Stimulated activated CD8-positive, alpha-beta memory T cell treated with anti-CD3 and anti-CD28 coated beads, Interleukin-15, amount 100 ng/mL, for 4 hours (primary cell): Measurements from ENCODE around the gene TMC1.
"Not testable (repeated sequence)": the region's sequence is repeated elsewhere in the genome, so short reads cannot be mapped to it uniquely, and the experiment has no call there.

ENCODE experiments used
- DNase-seq, 2 donors: peaks; one replicate each; pipeline ENCODE4 v3.0.0-alpha.2; 2020; ENCODE audit warnings: low read depth in 2 of 2

The TMC1 gene

DNA sequence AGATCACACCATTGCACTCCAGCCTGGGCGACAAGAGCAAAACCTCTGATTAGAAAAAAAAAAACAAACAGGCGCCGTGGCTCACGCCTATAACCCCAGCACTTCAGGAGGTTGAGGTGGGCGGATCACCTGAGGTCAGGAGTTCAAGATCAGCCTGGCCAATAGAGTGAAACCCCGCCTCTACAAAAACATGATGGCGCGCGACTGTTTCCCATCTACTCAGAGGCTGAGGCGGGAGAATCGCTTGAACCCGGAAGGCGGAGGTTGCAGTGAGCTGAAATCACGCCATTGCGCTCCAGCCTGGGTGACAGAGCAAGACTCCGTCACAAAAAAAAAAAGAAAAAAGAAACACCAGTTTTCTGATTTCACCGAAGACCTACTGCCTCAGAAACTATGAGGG is at the start of gene TMC1:
Gene TMC1 (plus strand): TSS at position 193 of the 400 bp plus-strand sequence. CDS start 127,041 bp downstream, outside the sequence.
- not testable (repeated sequence) for DNase-seq

- no peak for DNase-seq
Observed at GRCh38 chr9:72473474-72474261, 47.7 kb upstream of the TMC1 start.

DNA sequence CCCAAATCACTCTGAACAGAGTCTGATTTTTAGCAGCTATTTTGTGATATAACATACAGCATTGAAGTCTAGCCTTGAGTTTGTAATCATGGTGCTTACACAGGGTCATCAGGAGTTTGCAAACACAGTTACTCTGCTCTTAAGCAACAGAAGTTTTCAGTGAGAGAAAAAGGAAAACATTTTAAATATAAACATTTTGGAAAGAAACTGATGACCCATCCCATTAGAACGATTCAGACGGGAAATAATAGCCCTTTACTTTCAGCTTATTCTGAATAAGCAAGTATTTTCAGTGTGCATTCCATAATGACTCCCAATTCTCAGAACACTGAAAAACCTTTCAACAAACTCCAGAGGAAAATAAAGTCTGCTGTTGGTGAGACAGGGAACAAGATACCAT is 46.7 kb upstream of the TMC1 start:
- DNase-seq: no peak

GRCh38 chr9:72476100-72476499 is 45.3 kb upstream of the TMC1 start:
- no peak for DNase-seq

GRCh38 chr9:72476617-72477437 is 44.6 kb upstream of the TMC1 start:
- DNase-seq: peak; percentile 4 to 23

GRCh38 chr9:72477930-72478518 is 43.4 kb upstream of the TMC1 start:
- DNase-seq: no peak

DNA sequence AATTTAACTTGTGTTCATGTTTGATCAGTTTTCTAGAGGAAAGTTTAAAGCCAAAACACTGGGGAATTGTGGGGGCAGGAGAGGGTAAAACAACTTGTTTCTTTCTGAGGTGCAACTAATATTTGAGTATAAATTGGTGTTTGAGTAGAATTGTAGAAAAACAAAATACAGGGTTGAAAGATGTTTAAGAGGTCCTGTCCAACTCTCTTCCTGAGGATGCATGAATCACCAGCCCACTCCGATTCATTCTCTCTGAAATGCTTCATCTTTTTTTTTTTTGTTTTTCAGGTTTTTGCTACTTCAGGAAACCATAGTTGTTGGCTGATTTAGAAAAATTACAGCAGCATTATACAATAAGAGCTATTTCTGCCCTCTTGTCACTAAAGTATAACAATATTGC is 42.4 kb upstream of the TMC1 start:
- DNase-seq: no peak

GRCh38 chr9:72480261-72480660 is 41.1 kb upstream of the TMC1 start:
- not testable (repeated sequence) for DNase-seq

DNA sequence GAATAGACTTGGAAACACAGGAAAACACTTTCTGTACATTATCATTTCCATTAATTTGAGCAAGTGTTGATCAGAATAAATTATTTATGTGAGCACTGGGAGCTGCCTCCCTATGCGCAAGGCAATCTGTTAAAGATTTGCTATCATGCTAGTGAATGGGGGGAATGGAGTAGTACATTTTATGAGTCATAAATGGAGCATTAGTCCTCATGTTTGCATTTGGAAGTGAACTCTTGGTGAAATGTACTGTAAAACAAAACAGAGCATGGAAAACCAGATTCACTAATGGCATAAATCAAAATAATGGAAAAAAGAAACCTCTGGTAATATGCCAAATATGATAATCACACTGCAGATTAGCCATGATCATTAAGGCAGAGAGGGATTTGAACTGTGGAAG is 40.5 kb upstream of the TMC1 start:
- DNase-seq: no peak

GRCh38 chr9:72485821-72486593 is 35.4 kb upstream of the TMC1 start:
- DNase-seq: no peak

DNA sequence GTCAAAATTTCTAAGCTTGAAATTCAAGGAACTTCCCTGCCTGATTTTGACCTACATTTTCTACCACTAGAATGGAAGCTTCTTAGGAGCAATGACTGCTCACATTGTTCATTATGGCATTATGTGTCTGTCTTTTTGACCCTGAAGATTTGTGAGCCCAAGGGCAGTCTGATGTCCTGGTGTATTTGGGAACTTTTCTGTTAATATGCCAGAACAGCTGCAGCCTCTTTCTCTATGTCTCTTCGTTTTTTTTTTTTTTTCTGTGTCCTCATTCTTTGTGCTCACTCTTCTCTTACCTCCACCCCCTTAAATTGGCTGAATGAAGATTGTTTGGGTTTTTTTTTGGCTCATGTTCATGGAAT is 34.8 kb upstream of the TMC1 start:
- DNase-seq: no peak

GRCh38 chr9:72487665-72488064 is 33.7 kb upstream of the TMC1 start:
- not testable (repeated sequence) for DNase-seq

GRCh38 chr9:72489986-72490385 is 31.4 kb upstream of the TMC1 start:
- DNase-seq: no peak

DNA sequence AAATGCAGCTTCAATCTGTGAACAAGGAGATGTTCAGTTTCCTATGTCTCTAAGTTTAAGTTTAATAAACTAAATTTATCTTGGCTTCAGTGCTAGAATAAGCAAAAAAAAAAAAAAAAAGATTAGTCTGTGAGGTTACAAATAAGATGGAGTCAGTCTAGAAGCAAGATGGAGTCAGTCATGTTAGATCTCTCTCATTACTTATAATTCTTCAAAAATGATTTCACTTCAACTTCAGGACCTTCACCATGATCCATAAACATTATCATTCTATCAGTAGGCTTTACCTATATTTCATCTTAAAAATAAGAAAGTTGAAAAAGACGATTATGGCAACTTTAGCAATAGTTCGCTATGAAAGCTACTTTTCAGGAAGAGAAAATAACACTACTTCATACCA is 30.2 kb upstream of the TMC1 start:
- no peak for DNase-seq

DNA sequence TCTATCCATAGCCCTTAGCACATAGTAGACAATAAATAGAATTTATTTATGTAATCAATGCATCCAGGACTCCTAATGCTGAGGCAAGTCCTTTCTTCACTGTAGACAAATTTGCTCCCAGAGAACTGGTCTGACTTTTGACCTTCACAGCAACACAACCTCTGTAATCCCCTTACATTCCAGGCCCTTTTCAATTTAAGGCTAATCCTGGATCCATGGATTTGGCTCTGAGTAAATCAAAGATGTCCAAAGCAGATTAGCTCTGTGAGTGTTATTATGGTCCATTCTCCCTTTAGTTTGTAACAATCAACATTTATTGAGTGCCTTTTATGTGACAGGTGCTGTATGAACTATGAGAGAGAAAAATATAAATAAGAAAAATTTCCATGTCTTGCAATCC is 27.4 kb upstream of the TMC1 start:
- DNase-seq: no peak

GRCh38 chr9:72497447-72498046 is 23.9 kb upstream of the TMC1 start:
- DNase-seq: no peak

GRCh38 chr9:72506615-72507014 is 14.8 kb upstream of the TMC1 start:
- DNase-seq: no peak

- DNase-seq: no peak
Observed at GRCh38 chr9:72509053-72509452, 12.4 kb upstream of the TMC1 start.

DNA sequence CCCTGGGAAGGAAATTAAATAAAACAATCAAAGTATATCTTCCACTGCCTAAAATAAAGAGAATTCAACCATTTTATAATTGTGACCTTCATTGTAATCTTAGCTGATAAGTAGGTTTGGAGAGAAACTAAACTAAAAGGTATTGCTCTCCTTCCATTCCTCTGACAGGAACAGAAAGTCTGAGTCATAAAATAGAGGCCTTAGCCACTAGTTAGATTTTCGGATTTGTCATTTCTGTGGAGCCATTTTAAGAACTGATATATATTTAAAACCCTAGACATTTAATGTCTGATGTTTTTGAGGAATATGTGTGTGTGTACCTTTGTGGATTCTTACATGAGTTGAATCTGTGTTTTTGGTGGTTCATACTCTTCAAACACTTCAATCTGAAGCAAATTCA is 11.8 kb upstream of the TMC1 start:
- no peak for DNase-seq

DNA sequence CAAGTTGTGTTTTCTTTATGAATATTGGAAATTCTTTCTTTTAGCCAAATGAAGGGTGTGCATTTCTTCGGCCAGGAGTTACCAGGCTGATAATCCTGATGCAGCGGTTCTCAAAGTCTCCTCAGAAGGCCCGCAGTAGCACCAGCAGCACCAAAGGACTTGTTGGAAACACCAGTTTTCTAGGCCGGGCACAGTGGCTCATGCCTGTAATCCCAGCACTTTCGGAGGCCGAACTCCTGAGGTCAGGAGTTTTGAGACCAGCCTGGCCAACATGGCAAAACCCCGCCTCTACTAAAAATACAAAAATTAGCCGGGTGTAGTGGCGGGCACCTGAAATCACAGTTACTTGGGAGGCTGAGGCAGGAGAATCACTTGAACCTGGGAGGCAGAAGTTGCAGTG is 397 bp upstream of the TMC1 start:
- DNase-seq: not testable (repeated sequence)

GRCh38 chr9:72524820-72525540 is 3.6 kb downstream of the TMC1 start:
- DNase-seq: peak in 1 of 2 donors; percentile 15
